HEK293T (cell line): ENCODE data around the gene APOL3.
A peak's percentile ranks its signal among the peaks of the same experiment; 100 is the strongest.

Source experiments
- CTCF ChIA-PET: fragments of 350-600 bp; formaldehyde crosslinking; extraction: SDS; loops from one replicate; lab custom pipeline; 2021; ENCODE audit warnings: antibody characterized with exemption, inconsistent platforms; lab: Yijun Ruan, JAX
- POLR2A ChIA-PET: fragments of 350-600 bp; formaldehyde crosslinking; extraction: SDS; loops from one replicate; lab custom pipeline; 2020; ENCODE audit warnings: antibody characterized with exemption, inconsistent platforms; lab: Yijun Ruan, JAX
- DNase-seq: peaks from one replicate; pipeline ENCODE4 v3.0.0; 2012; ENCODE audit warnings: mixed read lengths; ENCODE audit errors: extremely low spot score
- ARNT ChIP-seq: fragments of 450-650 bp; IDR thresholded peaks from 2 replicates; pipeline ENCODE4 v1.6.1; 2017; ENCODE audit warnings: mild to moderate bottlenecking
- BHLHE40 ChIP-seq: fragments of 450-650 bp; IDR thresholded peaks from 2 replicates; pipeline ENCODE4 v1.6.1; 2016; ENCODE audit warnings: mild to moderate bottlenecking, moderate library complexity, borderline replicate concordance
- CTBP1 ChIP-seq: fragments of 450-650 bp; IDR thresholded peaks from 2 replicates; pipeline ENCODE4 v1.6.1; 2016; ENCODE audit warnings: borderline replicate concordance
- ELF4 ChIP-seq: fragments of 450-650 bp; IDR thresholded peaks from 2 replicates; pipeline ENCODE4 v1.6.1; 2017; ENCODE audit warnings: antibody characterized with exemption
- FOXA1 ChIP-seq: fragments of 450-650 bp; IDR thresholded peaks from 2 replicates; pipeline ENCODE4 v1.6.1; 2016; ENCODE audit warnings: mild to moderate bottlenecking
- FOXK2 ChIP-seq: fragments of 450-650 bp; IDR thresholded peaks from 2 replicates; pipeline ENCODE4 v1.6.1; 2016; ENCODE audit warnings: mild to moderate bottlenecking
- FOXM1 ChIP-seq: fragments of 450-650 bp; IDR thresholded peaks from 2 replicates; pipeline ENCODE4 v1.6.1; 2017; ENCODE audit warnings: mild to moderate bottlenecking, borderline replicate concordance
- HDGF ChIP-seq: fragments of 450-650 bp; IDR thresholded peaks from 2 replicates; pipeline ENCODE4 v1.6.1; 2017; ENCODE audit warnings: antibody characterized with exemption, borderline replicate concordance
- L3MBTL2 ChIP-seq: fragments of 450-650 bp; conservative IDR thresholded peaks from 2 replicates; pipeline ENCODE4 v1.6.1; 2016; ENCODE audit warnings: mild to moderate bottlenecking
- LEF1 ChIP-seq: fragments of 450-650 bp; IDR thresholded peaks from 2 replicates; pipeline ENCODE4 v1.6.1; 2017; ENCODE audit warnings: mild to moderate bottlenecking, borderline replicate concordance
- NFRKB ChIP-seq: fragments of 450-650 bp; IDR thresholded peaks from 2 replicates; pipeline ENCODE4 v1.6.1; 2016; ENCODE audit warnings: mild to moderate bottlenecking, moderate library complexity
- SP1 ChIP-seq: fragments of 450-650 bp; IDR thresholded peaks from 2 replicates; pipeline ENCODE4 v1.6.1; 2017
- SUZ12 ChIP-seq: fragments of 450-650 bp; IDR thresholded peaks from 2 replicates; pipeline ENCODE4 v1.6.1; 2016; ENCODE audit warnings: mild to moderate bottlenecking
- TARDBP ChIP-seq: fragments of 450-650 bp; IDR thresholded peaks from 2 replicates; pipeline ENCODE4 v1.6.1; 2016
- ZNF384 ChIP-seq: fragments of 450-650 bp; IDR thresholded peaks from 2 replicates; pipeline ENCODE4 v1.6.1; 2016
- TF ChIP-seq, protein P1 (sequence below): fragments of 450-650 bp; IDR thresholded peaks from 2 replicates; pipeline ENCODE4 v1.6.1; 2016

Gene APOL3

DNA sequence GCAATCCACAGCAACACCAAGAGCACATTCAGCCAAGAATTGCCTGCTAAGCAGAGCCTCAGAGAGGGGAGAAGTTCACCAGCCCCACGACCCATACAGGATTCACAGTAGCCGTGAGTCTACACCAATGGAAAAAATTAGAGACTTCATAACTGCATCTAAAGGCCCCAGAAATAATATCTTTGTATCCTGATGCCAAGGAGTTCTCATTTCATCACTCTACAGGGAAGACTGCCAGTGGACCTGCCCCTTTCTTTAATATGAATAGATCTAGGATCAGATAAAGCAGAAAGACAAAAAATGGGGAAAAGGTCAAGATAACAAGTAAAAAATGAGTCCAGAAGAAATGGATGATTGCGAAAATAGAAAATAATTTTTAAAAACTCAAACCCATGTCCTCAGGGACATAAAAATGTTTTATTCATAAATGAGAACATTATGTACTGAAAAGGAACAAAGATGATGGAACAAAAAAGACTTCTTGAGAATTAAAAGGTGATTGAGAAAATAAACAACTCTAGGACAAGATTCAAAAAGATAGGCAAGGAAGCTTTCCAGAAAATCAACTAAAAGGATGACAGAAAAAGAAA lies 9.5 kb downstream of the APOL3 start:
- DNase-seq: no peak
- TF ChIP-seq ELF4 (no peak), TARDBP (no peak), ARNT (no peak)
- ChIA-PET POLR2A (no interaction called here), CTCF (no interaction called here)

DNA sequence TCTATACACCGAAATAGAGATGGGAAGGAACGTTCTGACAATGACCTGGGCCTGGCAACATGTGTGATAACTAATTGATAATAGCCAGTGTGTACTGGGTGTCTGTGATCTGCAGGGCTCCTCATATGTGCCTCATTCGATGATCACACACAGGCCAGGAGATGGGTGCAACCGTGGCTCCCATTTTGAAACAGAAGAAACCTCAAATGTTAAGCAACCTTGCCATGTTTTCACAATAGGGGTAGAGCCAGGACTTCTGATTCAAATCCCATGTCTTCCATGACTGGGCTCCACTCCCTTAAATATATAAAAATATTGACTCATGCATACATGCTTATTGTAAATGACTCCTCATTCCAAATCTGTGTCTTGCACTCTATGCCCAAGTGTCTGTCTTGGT lies 11.1 kb downstream of the APOL3 start:
- TF ChIP-seq FOXA1 (no peak), BHLHE40 (no peak), NFRKB (no peak), FOXM1 (no peak)
- ChIA-PET POLR2A (no interaction called here), CTCF (no interaction called here)
- no peak for DNase-seq

- TF ChIP-seq CTBP1 (no peak), ELF4 (no peak), ZNF384 (no peak), ARNT (no peak), HDGF (no peak), SP1 (no peak), BHLHE40 (no peak), TARDBP (no peak), FOXM1 (no peak)
- TF ChIP-seq, protein P1, sequence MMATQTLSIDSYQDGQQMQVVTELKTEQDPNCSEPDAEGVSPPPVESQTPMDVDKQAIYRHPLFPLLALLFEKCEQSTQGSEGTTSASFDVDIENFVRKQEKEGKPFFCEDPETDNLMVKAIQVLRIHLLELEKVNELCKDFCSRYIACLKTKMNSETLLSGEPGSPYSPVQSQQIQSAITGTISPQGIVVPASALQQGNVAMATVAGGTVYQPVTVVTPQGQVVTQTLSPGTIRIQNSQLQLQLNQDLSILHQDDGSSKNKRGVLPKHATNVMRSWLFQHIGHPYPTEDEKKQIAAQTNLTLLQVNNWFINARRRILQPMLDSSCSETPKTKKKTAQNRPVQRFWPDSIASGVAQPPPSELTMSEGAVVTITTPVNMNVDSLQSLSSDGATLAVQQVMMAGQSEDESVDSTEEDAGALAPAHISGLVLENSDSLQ: no peak
- no peak for DNase-seq
- ChIA-PET CTCF (no interaction called here), POLR2A (no interaction called here)
These were observed 12.1 kb downstream of the APOL3 start for GRCh38 chr22:36148411-36148810.

GRCh38 chr22:36147196-36147791 lies 13.3 kb downstream of the APOL3 start:
- CTCF ChIA-PET: no interaction called here
- POLR2A ChIA-PET: no interaction called here
- DNase-seq: no peak
- TF ChIP-seq NFRKB: no peak
- TF ChIP-seq FOXM1: no peak
- TF ChIP-seq SP1: no peak
- TF ChIP-seq L3MBTL2: no peak
- TF ChIP-seq, protein P1: no peak
- TF ChIP-seq FOXA1: no peak
- no peak for TF ChIP-seq LEF1
- TF ChIP-seq BHLHE40: no peak
- TF ChIP-seq HDGF: no peak
- no peak for TF ChIP-seq FOXK2
- TF ChIP-seq SUZ12: no peak
- no peak for TF ChIP-seq ZNF384
- TF ChIP-seq CTBP1: no peak
- no peak for TF ChIP-seq ARNT
- TF ChIP-seq TARDBP: no peak
- no peak for TF ChIP-seq ELF4

- CTCF ChIA-PET: interaction anchor here (1.5 kb wide), 1 partner anchor 34 kb away, joined by 3 read pairs; no protein-coding TSS in a partner anchor
- TF ChIP-seq HDGF: no peak
- TF ChIP-seq SP1: no peak
- TF ChIP-seq TARDBP: no peak
- TF ChIP-seq ELF4: no peak
- no peak for TF ChIP-seq L3MBTL2
- no peak for TF ChIP-seq LEF1
- TF ChIP-seq FOXA1: no peak
- TF ChIP-seq SUZ12: no peak
- TF ChIP-seq ARNT: no peak
- TF ChIP-seq BHLHE40: no peak
- TF ChIP-seq FOXM1: no peak
- TF ChIP-seq FOXK2: no peak
- TF ChIP-seq ZNF384: no peak
- TF ChIP-seq NFRKB: no peak
- TF ChIP-seq, protein P1: no peak
- TF ChIP-seq CTBP1: no peak
- POLR2A ChIA-PET: no interaction called here
- DNase-seq: no peak
These were observed 14.7 kb downstream of the APOL3 start for GRCh38 chr22:36145881-36146280.

- DNase-seq: peak; percentile 60
- CTCF ChIA-PET: interaction anchor here (0.6 to 1.5 kb wide), 4 partner anchors 9 to 96 kb away, joined by 3 read pairs; no protein-coding TSS in a partner anchor
- TF ChIP-seq ZNF384: peak; percentile 92
- TF ChIP-seq, protein P1: no peak
- POLR2A ChIA-PET: no interaction called here
These were observed 15.5 kb downstream of the APOL3 start for GRCh38 chr22:36144886-36145541.
